ENCODE results near the gene LEMD1. TPM values are rescaled to one million over a fixed set of nuclear protein-coding genes. Genes with fewer than 3 reads are reported as not detected.
A peak's percentile ranks its signal among the peaks of the same experiment; 100 is the strongest.

The LEMD1 gene
- total and polyA plus RNA-seq, 8 donors, result 0.28 to 0.32 TPM; not detected in 6

- FAIRE-seq (no peak), DNase-seq (no peak), ATAC-seq (no peak)
- Histone ChIP-seq H3K4me1 (peaks cover 0 to 21% (median 7%) of the 10 kb centered on the region in 3 donors), H3K27me3 (no peaks in the 10 kb centered on the region), H3K9me3 (no peaks in the 10 kb centered on the region), H3K36me3 (no peaks in the 10 kb centered on the region), H3K27ac (peak overlapping the region; percentile 53 to 85 (median 80)), H3K4me3 (no peak overlapping the region)
- TF ChIP-seq CTCF (IDR thresholded peaks at IDR 0.05), result no peak
- WGBS, 2 donors, result 89 to 92% methylated on average over 3 of the region's 3 CpGs
- intact Hi-C loops (cut with DNase I), result no loop called here
These were observed 19.8 kb upstream of the LEMD1 start for GRCh38 chr1:205441716-205442050.

DNA sequence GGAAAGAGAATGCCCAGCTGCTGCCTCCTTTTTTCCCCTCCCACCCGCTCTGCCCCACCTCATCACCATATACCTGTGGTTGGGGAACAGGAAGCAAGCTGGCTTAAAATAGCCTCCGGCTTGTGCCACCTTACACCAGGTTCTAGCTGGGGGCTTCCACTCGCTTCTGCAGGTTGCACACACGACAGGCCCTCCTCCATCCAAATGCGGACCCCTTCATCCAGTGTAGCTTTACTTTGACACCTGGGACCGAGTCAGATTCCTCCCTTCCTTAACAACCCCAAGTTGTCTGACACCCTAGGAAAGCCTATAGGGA lies 19.4 kb upstream of the LEMD1 start:
- DNase-seq, result no peak
- no peaks in the 10 kb centered on the region for H3K9me3 ChIP-seq
- peaks cover 0 to 21% (median 7%) of the 10 kb centered on the region in 3 donors for H3K4me1 ChIP-seq
- no peak overlapping the region for H3K4me3 ChIP-seq
- no peak for ATAC-seq
- intact Hi-C loops (cut with DNase I), result no loop called here
- no peak for TF ChIP-seq CTCF (IDR thresholded peaks at IDR 0.05)
- WGBS, 2 donors, result 67 to 70% methylated on average over 6 of the region's 6 CpGs
- H3K36me3 ChIP-seq, result no peaks in the 10 kb centered on the region
- H3K27me3 ChIP-seq, result no peaks in the 10 kb centered on the region
- FAIRE-seq, result no peak
- H3K27ac ChIP-seq, result peak overlapping the region; percentile 53 to 85 (median 80)

DNA sequence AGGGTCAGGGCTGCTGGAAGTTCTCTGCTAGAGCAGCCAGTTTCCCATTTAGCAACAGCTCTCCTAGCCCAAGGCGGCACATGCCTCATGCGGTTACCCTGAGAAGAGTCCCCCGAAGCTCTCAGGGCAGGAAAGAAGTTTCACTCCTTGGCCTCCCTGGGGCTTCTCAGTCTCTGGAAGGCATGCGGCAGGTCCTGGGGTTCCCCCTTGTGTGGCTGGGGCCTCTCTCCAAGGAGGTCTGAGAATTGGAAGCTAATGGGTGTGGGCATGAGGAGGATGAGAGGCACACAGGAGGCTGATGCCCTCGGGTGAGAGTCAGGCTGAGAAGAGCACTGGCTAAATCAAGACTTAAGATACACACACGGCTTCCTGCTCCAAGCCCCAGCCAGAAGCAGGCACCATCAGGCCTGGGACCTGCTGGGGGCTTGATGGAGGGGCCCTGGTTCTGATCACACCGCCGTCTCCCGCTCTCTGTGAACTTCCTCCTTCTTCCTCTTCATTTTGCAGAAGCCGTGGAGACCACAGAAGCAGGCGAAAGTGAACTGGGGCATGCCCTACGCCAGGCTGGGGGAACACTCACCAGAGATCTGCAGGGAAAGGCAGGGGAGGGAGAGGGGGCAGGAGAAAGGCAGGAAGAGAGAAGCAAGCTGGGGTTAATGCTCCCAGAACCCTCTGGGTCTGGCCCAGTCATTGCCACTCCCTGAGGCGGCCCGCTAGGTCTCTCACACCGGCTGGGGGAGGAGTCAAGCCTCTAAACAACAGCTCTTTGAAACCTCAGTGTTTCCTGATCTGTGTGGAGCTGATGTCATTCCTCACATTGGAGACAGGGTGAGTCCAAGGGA lies 18.8 kb upstream of the LEMD1 start:
- FAIRE-seq (no peak), ATAC-seq (peak; percentile 77 to 86 (median 82)), DNase-seq (peak in 5 of 6 donors; percentile 60 to 74 (median 72))
- Histone ChIP-seq H3K4me1 (peaks cover 0 to 21% (median 7%) of the 10 kb centered on the region in 3 donors), H3K4me3 (no peak overlapping the region), H3K27ac (peak overlapping the region; percentile 67 to 87 (median 82)), H3K9me3 (no peaks in the 10 kb centered on the region), H3K36me3 (no peaks in the 10 kb centered on the region), H3K27me3 (no peaks in the 10 kb centered on the region)
- no peak for TF ChIP-seq CTCF (IDR thresholded peaks at IDR 0.05)
- intact Hi-C loops (cut with DNase I), result no loop called here
- WGBS, 2 donors, result 65% methylated on average over 15 of the region's 15 CpGs

GRCh38 chr1:205440121-205440475 lies 18.2 kb upstream of the LEMD1 start:
- Histone ChIP-seq H3K4me3 (no peak overlapping the region), H3K9me3 (no peaks in the 10 kb centered on the region), H3K4me1 (peaks cover 0 to 21% (median 7%) of the 10 kb centered on the region in 3 donors), H3K36me3 (no peaks in the 10 kb centered on the region), H3K27ac (peak overlapping the region; percentile 67 to 87 (median 82)), H3K27me3 (no peaks in the 10 kb centered on the region)
- no peak for FAIRE-seq
- 60 to 71% methylated on average over 5 of the region's 5 CpGs for WGBS, 2 donors
- intact Hi-C loops (cut with DNase I), result no loop called here
- no peak for TF ChIP-seq CTCF (IDR thresholded peaks at IDR 0.05)
- no peak for ATAC-seq
- DNase-seq, result peak in 1 of 6 donors; percentile 59

Data from pancreas (tissue), 10 donors.